ENCODE measurements around the gene GNB2. TPM values are rescaled to one million over a fixed set of nuclear protein-coding genes. Genes with fewer than 3 reads are reported as not detected.

The GNB2 gene
- total and polyA plus RNA-seq, 2 of the 13 experiments (the other 11 are each of a cell fraction or from before 2014, with no cell fraction given), result 48.3 to 67.1 TPM

- Histone ChIP-seq H3K36me3 (replicated peaks in 1 of 2; ENCODE audit: control insufficient read depth in 1 of 2, insufficient read depth in 2 of 2, low read length in 2 of 2) (peaks cover 34 to 50% of the 10 kb centered on the region in 2 experiments), H3K4me1 (ENCODE audit: insufficient read depth, low read length) (peaks cover 32% of the 10 kb centered on the region), H3K27me3 (ENCODE audit: control insufficient read depth in 1 of 2, insufficient read depth in 2 of 2, low read length in 2 of 2) (no peaks in the 10 kb centered on the region), H2AFZ (ENCODE audit: low read length) (no peak overlapping the region), H3K9ac (ENCODE audit: insufficient read depth, low read depth, low read length) (no peak overlapping the region), H3K4me2 (ENCODE audit: low read depth, low read length) (no peak overlapping the region), H3K79me2 (ENCODE audit: insufficient read depth, low read length) (peaks cover under 1% of the 10 kb centered on the region), H3K4me3 (replicated peaks in 1 of 3; ENCODE audit: insufficient read depth in 1 of 3, low read depth in 2 of 3, low read length in 3 of 3) (no peak overlapping the region), H3K9me3 (ENCODE audit: low read length) (no peaks in the 10 kb centered on the region), H3K27ac (ENCODE audit: extremely low read length, insufficient read depth, low read length) (peak overlapping the region; percentile 27), H4K20me1 (ENCODE audit: insufficient read depth, low read length) (peaks cover 8% of the 10 kb centered on the region; the same call in 1 of the 2 replicates)
- DNase-seq (ENCODE audit: low spot score) (no peak), FAIRE-seq (no peak), ATAC-seq (no peak)
- POLR2A ChIA-PET, result interaction anchor here (0.7 to 2.1 kb wide), 9 partner anchors 10 to 194 kb away, joined by 3 to 9 read pairs (median 4); partner anchors contain the start of genes FBXO24, GIGYF1, LRCH4 and MOSPD3
- 93% methylated on average over 13 of the region's 13 CpGs for WGBS (ENCODE audit: low lambda C conversion rate)
- 0 out of 2 replicates have a peak, but pooled peaks have one; percentile 27 for TF ChIP-seq ZNF740 (CRISPR knock-in tag; IDR thresholded peaks at IDR 0.05)
- TF ChIP-seq POLR2G (IDR thresholded peaks at IDR 0.05; ENCODE audit: low read depth, low read length), result 0 out of 2 replicates have a peak, but pooled peaks have one; percentile 16
- no peak for TF ChIP-seq ATF2 (CRISPR knock-in tag; IDR thresholded peaks at IDR 0.05)
- no peak for TF ChIP-seq ZNF546 (CRISPR knock-in tag; conservative IDR thresholded peaks at IDR 0.05)
- no peak for TF ChIP-seq ZBTB25 (CRISPR knock-in tag; IDR thresholded peaks at IDR 0.05)
- TF ChIP-seq HNF4G (IDR thresholded peaks at IDR 0.05; ENCODE audit: borderline replicate concordance, low read depth, low read length), result no peak
- no peak for TF ChIP-seq HNF4G (CRISPR knock-in tag; IDR thresholded peaks at IDR 0.05; ENCODE audit: borderline replicate concordance, low read depth)
- TF ChIP-seq ZNF460 (CRISPR knock-in tag; IDR thresholded peaks at IDR 0.05; ENCODE audit: borderline replicate concordance), result no peak
- no peak for TF ChIP-seq THAP11 (CRISPR knock-in tag; IDR thresholded peaks at IDR 0.05)
- no peak for TF ChIP-seq ZNF251 (CRISPR knock-in tag; IDR thresholded peaks at IDR 0.05)
- intact Hi-C loops (cut with micrococcal nuclease; ENCODE audit: unreplicated experiment) (no loop called here), in situ Hi-C loops (cut with HindIII; ENCODE audit: extremely low pct_ligation_motif_present, low pct_unique_long_range_greater_than_20kb) (no loop called here)
- CTCF ChIA-PET (ENCODE audit: low intra/inter-chr PET ratio, low total read pairs), result no interaction called here
- BruUV-seq (replicated peaks), result TSS peak; percentile 40
These were observed 6.5 kb downstream of the GNB2 start for GRCh38 chr7:100679927-100680575.
